Glomerular visceral epithelial cell (primary cell): Measurements from ENCODE around the gene TLE3.
"Not testable (repeated sequence)": the region's sequence is repeated elsewhere in the genome, so short reads cannot be mapped to it uniquely, and the experiment has no call there.

Source experiments
- DNase-seq: peaks from one replicate; pipeline ENCODE4 v3.0.0-alpha.2; 2016; ENCODE audit errors: extremely low spot score

Gene TLE3

GRCh38 chr15:70126362-70126761 lies 28.6 kb upstream of the TLE3 start:
- no peak for DNase-seq

GRCh38 chr15:70125605-70126004 lies 27.9 kb upstream of the TLE3 start:
- DNase-seq: no peak

- DNase-seq: peak; percentile 47
Observed at GRCh38 chr15:70121624-70122302, 24.0 kb upstream of the TLE3 start.

GRCh38 chr15:70120958-70121623 lies 23.4 kb upstream of the TLE3 start:
- DNase-seq: no peak

DNA sequence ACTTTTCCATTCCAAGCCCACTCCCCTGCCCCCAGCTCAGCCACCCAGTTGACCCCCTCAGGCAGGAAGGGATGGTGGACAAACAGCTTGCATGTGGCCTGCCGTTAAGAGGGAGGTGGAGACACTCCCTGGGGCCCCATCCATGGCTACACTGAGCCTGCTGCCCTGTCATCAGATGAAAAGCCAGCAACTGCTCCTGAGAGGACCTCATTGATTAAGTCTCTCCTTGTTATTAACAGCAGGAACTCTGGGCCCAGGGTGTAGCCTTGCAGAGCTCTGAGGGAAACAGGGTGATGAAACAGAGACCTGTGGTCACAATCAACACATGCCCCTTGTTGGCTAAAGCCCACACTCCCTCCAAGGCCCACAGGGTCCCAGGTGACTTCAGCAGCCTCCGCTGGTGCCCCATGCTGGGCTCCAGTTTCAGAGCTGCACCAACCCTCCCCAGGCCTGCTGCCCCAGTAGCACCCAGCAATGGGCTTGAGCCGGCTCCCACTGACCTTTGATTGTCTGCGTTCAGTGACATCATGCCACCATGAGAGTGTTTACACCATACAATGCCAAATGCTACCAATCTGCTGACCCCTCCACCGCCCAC lies 22.3 kb upstream of the TLE3 start:
- no peak for DNase-seq

- no peak for DNase-seq
Observed at GRCh38 chr15:70118599-70118998, 20.9 kb upstream of the TLE3 start.

- no peak for DNase-seq
Observed at GRCh38 chr15:70116317-70116716, 18.6 kb upstream of the TLE3 start.

DNA sequence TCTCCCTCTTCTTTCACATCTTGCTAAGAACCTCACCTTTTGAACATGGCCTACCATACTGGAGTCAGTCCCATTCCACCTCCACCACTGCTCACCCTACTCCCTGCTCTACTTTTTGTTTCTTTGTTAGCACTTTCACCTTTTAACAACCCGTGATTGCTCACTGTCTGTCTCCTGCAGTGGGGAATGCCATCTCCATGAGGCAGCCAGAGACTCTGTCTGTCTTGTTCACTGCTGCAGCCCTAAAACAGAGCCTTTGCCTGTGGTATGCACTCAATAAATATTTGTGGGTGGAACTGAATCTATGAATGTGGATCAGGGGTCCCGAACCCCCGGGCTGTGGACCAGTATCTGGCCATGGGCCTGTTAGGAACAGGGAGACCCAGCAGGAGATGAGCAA lies 16.5 kb upstream of the TLE3 start:
- no peak for DNase-seq

DNA sequence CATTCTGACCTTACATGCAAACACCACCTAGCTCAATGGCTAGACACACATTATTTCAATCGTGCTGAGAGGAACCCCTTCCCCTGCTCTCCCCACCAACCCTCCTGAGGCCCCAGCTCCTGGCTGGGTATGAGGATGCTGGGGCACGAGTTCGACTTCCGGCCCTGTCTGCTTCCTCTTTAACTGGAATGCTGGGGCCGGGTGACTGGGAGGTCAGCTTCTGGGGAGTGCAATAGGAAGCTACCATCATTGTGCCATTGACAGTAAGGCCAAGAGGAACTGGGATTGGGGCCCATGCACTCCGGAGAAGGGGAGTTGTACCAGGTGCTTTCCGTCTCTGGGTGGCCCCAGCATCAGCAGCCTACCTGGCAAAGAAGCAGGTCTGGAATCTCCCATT lies 15.6 kb upstream of the TLE3 start:
- no peak for DNase-seq

DNA sequence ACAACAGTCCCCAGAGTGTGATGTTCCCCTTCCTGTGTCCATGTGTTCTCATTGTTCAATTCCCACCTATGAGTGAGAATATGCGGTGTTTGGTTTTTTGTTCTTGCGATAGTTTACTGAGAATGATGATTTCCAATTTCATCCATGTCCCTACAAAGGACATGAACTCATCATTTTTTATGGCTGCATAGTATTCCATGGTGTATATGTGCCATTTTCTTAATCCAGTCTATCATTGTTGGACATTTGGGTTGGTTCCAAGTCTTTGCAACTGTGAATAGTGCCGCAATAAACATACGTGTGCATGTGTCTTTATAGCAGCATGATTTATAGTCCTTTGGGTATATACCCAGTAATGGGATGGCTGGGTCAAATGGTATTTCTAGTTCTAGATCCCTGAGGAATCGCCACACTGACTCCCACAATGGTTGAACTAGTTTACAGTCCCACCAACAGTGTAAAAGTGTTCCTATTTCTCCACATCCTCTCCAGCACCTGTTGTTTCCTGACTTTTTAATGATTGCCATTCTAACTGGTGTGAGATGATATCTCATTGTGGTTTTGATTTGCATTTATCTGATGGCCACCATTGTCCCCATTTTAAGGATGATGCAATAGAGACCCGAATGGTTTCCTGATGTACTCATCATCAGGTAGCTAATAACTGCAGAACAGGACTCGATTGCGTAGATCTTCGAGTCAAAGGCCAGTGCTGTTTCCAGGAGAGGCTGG lies 15.0 kb upstream of the TLE3 start:
- not testable (repeated sequence) for DNase-seq

DNA sequence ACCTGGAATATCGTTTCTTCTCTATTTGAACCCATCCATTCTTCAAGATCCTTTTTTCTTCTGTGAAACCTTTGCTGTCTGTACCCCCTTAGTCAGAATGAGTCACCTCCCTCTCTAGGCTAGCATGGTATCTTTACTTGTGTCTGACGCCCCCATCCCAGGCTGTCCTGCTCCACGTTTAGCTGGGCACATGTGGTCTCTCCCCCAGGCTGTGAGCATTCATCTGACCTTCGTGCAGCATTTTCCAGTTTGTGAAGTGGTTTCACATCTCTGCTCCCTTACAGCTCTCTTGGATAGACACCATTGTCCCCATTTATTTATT lies 14.3 kb upstream of the TLE3 start:
- DNase-seq: peak; percentile 6

DNA sequence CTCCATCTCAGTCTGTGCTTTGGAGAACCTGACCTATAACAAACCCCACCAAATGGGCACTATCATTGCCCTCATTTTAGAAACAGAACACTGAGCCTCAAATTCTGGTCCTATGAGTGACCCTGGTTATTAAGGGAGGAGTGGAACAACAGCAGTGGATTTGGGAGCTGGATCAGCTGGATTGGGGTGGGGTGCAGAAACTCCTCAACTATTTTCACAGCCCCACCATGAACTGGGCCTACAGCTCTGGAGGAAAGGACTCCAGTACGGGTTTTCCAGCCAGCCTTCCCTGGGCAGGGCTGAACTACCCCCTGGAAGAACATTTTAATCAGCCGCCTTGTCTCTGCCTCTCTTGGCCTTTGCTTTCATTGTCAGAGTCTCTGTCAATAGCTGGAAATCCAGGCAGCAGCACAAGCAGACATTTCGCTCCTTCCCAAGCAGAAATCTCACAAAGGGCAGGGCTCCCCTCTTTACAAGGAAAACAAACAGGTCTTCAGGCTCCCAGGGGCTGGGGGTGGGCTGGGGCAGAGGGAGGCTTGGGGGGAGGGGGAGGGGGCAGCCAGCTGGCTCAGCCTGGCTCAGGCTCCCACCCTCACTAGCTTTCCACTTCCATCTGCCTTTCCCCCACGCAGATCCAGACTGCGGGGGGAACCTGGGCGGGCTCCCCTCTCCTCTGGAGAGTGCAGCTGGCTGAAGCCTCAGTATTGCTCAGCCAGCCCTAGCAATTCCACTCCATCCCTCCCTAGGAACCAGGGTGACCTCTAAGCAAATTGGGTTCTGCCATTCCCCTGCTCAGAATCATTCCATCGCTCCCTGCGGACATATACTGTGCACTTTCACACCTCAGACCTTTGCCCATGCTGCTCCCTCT lies 13.7 kb upstream of the TLE3 start:
- DNase-seq: peak; percentile 71

GRCh38 chr15:70109978-70110377 lies 12.3 kb upstream of the TLE3 start:
- DNase-seq: no peak

- DNase-seq: no peak
Observed at GRCh38 chr15:70109531-70109930, 11.8 kb upstream of the TLE3 start.

DNA sequence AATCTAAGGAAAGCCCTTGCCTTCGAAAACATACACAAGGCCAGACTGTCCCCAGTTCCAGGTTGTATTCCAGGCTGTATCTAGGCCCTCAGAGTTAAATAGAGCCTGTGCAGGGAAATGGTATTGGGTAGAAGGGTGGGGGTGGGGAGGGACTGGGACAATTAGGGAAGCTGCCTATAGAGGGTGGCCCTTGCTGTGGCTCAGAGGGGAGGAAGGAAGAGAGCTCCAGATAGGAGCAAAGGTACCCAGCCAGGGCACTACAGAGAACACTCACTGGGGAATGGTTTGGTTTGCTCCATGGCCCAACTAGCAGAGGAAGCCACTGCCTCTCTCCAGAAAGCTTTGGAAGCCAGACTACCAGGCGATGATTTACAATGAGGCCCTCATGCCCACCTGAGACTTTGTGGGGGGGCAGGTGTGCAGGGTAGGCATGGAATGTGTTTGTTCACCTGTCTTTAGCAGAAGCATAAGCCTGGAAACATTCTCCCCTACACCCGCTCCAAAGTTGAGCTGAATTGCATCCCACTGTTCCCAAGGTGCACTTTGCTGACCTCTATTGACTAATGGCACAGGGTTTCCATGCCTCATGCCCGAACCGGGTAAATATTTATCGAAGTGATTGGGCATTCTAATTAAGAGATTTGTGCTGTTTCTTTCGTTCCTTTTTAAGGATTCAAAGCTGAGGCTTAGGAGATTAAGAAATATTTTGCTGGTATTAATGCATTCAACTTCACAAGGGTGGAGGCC lies 6.3 kb upstream of the TLE3 start:
- DNase-seq: no peak

DNA sequence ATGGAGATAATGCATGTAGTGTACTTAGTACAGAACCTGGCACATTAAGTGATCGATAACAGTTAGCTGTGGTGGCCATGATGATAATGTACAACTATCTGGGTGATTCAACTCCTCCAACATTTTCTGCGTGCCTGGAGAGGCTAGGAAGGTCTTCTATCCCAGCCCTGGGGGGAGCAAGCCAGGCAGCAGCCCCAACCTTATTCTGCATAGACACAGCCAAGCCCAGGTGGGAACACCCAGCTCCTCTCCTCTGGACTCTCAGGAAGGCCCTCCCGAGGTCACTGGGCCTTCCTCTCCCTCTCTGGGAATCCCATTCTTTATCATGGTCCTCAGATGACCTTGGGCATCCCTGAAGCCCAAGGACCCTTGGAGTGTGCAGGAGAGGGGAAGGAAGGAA lies 5.1 kb upstream of the TLE3 start:
- DNase-seq: no peak

DNA sequence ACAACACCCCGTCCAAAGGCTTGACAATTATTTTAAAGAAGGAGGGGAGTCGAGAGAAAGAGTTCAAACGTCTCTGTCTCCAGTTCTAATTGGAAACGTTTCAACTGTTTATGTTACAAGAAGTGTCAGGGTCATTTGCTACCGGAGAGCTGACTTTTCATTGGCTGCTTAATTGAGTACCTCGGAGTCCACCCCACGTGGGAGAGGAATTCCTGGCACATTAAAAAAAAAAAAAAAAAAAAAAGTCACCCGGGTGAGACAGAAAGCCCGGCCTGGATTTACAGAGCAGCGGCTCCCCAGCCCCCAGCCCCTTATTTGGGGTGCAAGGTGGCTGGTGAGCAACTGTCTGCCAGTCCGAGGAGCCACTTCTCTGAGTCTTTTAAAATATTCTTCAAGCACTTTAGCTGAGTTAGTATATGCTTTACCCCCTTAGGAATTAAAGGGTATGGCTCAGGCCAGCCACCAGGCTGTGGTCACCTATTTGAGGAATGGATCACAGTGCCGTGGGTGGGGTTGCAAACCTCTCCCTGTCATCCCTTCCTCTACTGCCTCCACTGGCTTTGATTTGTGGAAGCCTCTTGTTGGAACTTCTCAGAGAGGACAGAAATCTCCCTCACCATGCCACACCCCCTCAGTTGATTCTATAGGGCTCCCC lies 3.9 kb upstream of the TLE3 start:
- DNase-seq: peak; percentile 85

DNA sequence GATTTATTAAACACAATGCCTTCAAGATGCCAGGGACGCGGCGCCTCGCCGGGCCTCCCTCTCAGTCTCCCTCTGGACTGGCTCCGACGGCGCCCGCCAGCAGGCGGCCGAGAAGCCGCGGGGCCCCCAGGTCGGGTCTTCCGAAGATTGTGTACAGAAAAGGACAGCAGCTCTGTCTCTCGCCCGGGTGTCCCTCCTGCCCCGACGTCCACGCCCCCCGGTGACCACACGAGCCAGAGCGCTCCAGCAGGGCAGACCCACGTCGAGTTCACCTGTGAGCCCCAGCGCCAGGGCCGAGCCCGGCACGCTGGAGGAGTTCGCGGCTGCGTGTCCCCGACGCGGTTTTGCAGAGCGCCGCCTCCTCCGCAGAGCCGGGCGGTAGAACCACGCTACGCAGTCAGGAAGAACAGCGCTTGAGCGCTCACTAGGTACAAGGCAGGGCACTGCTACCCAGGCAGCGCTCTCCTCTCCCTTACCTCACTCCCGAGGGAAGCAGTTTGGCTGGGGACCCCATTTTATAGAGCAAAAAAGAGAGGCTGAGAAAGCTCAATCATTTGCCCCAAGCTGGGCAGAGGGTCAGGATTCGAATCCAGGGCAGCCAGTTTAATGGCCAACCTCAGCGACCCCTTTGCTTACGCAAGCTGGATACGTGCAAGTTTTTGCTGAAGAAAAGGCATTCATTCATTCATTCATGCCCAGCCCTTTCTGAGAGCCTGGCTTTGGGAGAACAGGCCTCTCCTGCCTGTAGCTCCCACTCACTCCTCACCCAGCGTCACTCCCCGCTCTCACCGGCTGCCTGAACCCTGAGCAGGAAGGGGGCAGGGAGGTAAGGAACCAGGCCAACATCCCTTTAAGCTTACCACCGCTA lies 3.0 kb upstream of the TLE3 start:
- DNase-seq: peak; percentile 16

GRCh38 chr15:70099967-70100473 lies 2.3 kb upstream of the TLE3 start:
- peak; percentile 11 for DNase-seq
